A673 (cell line): ENCODE results near the gene ANP32E. TPM values are rescaled to one million over a fixed set of nuclear protein-coding genes. Genes with fewer than 3 reads are reported as not detected.
"Not testable (repeated sequence)": the region's sequence is repeated elsewhere in the genome, so short reads cannot be mapped to it uniquely, and the experiment has no call there.

Experiments used
- BruUV-seq: library from RNA; stranded (reverse); fragments of 400-500 nt; replicated peaks from 2 replicates; lab custom pipeline; 2021; lab: Mats Ljungman, UMichigan
- CTCF ChIA-PET: fragments of 300-600 bp; sonication (Branson Sonifier 250); formaldehyde crosslinking; loops from one replicate; lab custom pipeline; 2022; ENCODE audit warnings: antibody characterized with exemption; lab: Charles Lee
- POLR2A ChIA-PET: fragments of 300-600 bp; sonication (Branson Sonifier 250); formaldehyde crosslinking; loops from one replicate; lab custom pipeline; 2022; ENCODE audit warnings: antibody characterized with exemption; ENCODE audit not compliant: low non-redundant PET; lab: Charles Lee
- DNase-seq: peaks from one replicate; pipeline ENCODE4 v3.0.0-alpha.2; 2015; ENCODE audit warnings: low spot score
- H3K27ac ChIP-seq: fragments of 200-600 bp; sonication (generic); 2 replicates; pipeline ENCODE4 v1.5.1; 2016; ENCODE audit warnings: mixed run types, low read depth, mild to moderate bottlenecking, mixed read lengths, antibody characterized with exemption, low read length; ENCODE audit not compliant: poor library complexity, severe bottlenecking
- H3K27me3 ChIP-seq: fragments of 200-600 bp; sonication (generic); replicated peaks from 2 replicates; pipeline ENCODE4 v1.6.1; 2017; ENCODE audit warnings: mixed run types, low read depth, mild to moderate bottlenecking, mixed read lengths, antibody characterized with exemption, low read length; ENCODE audit not compliant: insufficient read depth, poor library complexity
- H3K36me3 ChIP-seq: fragments of 200-600 bp; sonication (generic); 2 replicates; pipeline ENCODE4 v1.6.1; 2016; ENCODE audit warnings: mixed run types, mild to moderate bottlenecking, mixed read lengths, antibody characterized with exemption, low read length; ENCODE audit not compliant: insufficient read depth, poor library complexity, severe bottlenecking
- H3K4me1 ChIP-seq: fragments of 200-600 bp; sonication (generic); 2 replicates; pipeline ENCODE4 v1.6.1; 2017; ENCODE audit warnings: mixed run types, mild to moderate bottlenecking, mixed read lengths, antibody characterized with exemption, low read length; ENCODE audit not compliant: insufficient read depth, poor library complexity, severe bottlenecking
- H3K4me3 ChIP-seq: fragments of 200-600 bp; sonication (generic); 2 replicates; pipeline ENCODE4 v1.5.1; 2016; ENCODE audit warnings: low read depth, mixed run types, mild to moderate bottlenecking, mixed read lengths, low read length; ENCODE audit not compliant: poor library complexity, severe bottlenecking
- H3K9me3 ChIP-seq: fragments of 200-600 bp; sonication (generic); 2 replicates; pipeline ENCODE4 v1.6.1; 2016; ENCODE audit warnings: mixed run types, low read depth, mild to moderate bottlenecking, mixed read lengths, antibody characterized with exemption, low read length; ENCODE audit not compliant: poor library complexity, severe bottlenecking
- EZH2 ChIP-seq: fragments of 200-600 bp; sonication (generic); IDR thresholded peaks from 2 replicates; pipeline ENCODE4 v1.6.1; 2017; ENCODE audit warnings: borderline replicate concordance, low read depth, mild to moderate bottlenecking, mixed read lengths, antibody characterized with exemption, low read length; ENCODE audit not compliant: poor library complexity, severe bottlenecking
- intact Hi-C: fragments of 100-400 bp; cut with micrococcal nuclease; formaldehyde crosslinking; loops from one replicate; pipeline ENCODE4 v1.10.0; 2022; ENCODE audit not compliant: unreplicated experiment
- total RNA-seq: library from RNA; stranded (reverse); gene quantifications from 2 replicates; pipeline ENCODE4 v1.2.3, GENCODE V29; 2021
- TF ChIP-seq, protein P1 (sequence below): fragments of 300-800, 200-600 bp; sonication (generic); conservative IDR thresholded peaks from 2 replicates; pipeline ENCODE4 v1.5.1; 2017; ENCODE audit warnings: low read depth, mild to moderate bottlenecking, antibody characterized with exemption, low read length, moderate library complexity, mixed read lengths

Gene ANP32E
- total RNA-seq, 1 experiment from 2014 or later = 153 TPM

DNA sequence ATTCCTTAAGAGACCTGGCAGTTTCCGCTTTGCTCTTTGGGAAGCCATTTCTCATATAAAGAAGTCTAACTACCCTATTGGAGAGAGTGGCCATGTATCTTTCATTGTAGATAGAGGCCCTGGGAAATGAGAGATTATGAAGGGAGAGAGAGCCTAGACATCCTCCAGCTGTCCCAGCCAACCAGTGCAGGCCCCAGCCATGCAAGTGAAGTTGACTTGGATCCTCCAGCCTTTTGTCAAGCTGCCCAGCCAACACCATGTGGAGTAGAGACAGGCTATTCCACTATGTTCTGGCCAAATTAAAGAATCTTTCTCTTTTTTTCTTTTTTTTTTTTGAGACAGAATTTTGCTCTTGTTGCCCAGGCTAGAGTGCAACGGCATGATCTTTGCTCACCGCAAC is 7.1 kb upstream of the ANP32E start:
- intact Hi-C loops = no loop called here
- H3K4me3 ChIP-seq = no peak overlapping the region
- no peak for DNase-seq
- no TSS peak for BruUV-seq
- no peaks in the 10 kb centered on the region for H3K36me3 ChIP-seq
- H3K9me3 ChIP-seq = no peaks in the 10 kb centered on the region
- no peak overlapping the region for H3K27ac ChIP-seq
- CTCF ChIA-PET = no interaction called here
- no peaks in the 10 kb centered on the region for H3K4me1 ChIP-seq
- POLR2A ChIA-PET = no interaction called here
- no peaks in the 10 kb centered on the region for H3K27me3 ChIP-seq
- TF ChIP-seq, protein P1, sequence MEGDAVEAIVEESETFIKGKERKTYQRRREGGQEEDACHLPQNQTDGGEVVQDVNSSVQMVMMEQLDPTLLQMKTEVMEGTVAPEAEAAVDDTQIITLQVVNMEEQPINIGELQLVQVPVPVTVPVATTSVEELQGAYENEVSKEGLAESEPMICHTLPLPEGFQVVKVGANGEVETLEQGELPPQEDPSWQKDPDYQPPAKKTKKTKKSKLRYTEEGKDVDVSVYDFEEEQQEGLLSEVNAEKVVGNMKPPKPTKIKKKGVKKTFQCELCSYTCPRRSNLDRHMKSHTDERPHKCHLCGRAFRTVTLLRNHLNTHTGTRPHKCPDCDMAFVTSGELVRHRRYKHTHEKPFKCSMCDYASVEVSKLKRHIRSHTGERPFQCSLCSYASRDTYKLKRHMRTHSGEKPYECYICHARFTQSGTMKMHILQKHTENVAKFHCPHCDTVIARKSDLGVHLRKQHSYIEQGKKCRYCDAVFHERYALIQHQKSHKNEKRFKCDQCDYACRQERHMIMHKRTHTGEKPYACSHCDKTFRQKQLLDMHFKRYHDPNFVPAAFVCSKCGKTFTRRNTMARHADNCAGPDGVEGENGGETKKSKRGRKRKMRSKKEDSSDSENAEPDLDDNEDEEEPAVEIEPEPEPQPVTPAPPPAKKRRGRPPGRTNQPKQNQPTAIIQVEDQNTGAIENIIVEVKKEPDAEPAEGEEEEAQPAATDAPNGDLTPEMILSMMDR = no peak
- TF ChIP-seq EZH2 = no peak

DNA sequence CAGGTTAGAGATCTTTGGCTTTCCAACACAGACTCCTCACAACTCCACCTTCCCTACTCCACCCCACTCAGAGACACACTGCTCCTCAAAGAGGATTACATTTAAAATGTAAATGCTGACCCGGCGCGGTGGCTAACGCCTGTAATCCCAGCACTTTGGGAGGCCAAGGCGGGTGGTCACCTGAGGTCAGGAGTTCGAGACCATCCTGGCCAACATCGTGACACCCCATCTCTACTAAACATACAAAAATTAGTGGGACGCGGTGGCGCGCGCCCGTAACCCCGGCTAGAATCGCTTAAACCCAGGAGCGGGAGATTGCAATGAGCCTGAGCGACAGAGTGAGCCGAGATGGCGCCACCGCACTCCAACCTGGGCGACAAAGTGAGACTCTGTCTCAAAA is 1.8 kb upstream of the ANP32E start:
- intact Hi-C loops = no loop called here
- H3K36me3 ChIP-seq = no peaks in the 10 kb centered on the region
- TF ChIP-seq, protein P1 = no peak
- no peak for TF ChIP-seq EZH2
- CTCF ChIA-PET = no interaction called here
- peaks cover 7% of the 10 kb centered on the region for H3K4me1 ChIP-seq
- no peaks in the 10 kb centered on the region for H3K27me3 ChIP-seq
- no peak overlapping the region for H3K27ac ChIP-seq
- no peak for DNase-seq
- no peak overlapping the region for H3K4me3 ChIP-seq
- BruUV-seq = no TSS peak
- no peaks in the 10 kb centered on the region for H3K9me3 ChIP-seq
- POLR2A ChIA-PET = no interaction called here

DNA sequence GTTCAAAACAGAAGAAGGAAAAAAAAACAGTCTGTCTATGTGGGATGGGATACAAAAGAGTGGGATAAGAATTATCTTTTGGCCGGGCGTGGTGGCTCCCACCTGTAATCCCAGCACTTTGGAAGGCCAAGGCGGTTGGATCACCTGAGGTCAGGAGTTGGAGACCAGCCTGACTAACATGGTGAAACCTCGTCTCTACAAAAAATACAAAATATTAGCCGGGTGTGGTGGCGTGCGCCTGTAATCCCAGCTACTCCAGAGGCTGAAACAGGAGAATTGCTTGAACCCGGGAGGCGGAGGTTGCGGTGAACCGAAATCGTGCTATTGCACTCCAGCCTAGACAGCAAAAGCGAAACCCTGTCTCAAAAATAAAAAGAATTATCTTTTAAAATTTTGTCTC is 1.3 kb upstream of the ANP32E start:
- H3K9me3 ChIP-seq, intact Hi-C loops, H3K4me1 ChIP-seq, BruUV-seq, H3K4me3 ChIP-seq, POLR2A ChIA-PET, H3K27me3 ChIP-seq, H3K36me3 ChIP-seq, DNase-seq: not testable (repeated sequence)
- peak overlapping the region; percentile 95 for H3K27ac ChIP-seq
- CTCF ChIA-PET = interaction anchor here (0.6 kb wide), 1 partner anchor 19 kb away, joined by 3 read pairs; no protein-coding TSS in a partner anchor

DNA sequence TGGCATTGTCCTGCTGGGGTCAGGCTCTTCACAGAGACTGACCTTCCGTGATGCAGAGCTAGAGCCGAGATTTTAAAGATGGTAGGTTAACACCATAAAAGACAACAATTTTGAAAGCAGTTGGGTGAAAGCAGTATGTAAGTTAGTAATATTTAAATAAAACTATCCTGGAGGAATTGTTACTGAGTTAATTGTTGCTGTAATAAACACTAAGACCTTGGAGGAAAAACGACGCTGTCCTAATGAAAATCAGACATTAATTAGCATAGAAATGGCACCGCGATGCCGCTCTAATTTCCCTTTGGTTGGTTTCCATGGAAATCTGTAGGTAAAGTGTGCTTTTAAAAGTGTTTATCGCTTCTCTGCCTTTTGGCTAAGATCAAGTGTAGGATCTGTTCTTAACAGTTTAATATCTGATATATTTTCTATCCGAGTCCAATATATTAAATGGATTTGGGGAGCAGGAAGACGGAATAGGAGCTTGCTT is 745 bp upstream of the ANP32E start:
- Histone ChIP-seq H3K9me3 (no peaks in the 10 kb centered on the region), H3K4me3 (peak overlapping the region; percentile 77), H3K36me3 (peaks cover 2% of the 10 kb centered on the region), H3K27ac (peak overlapping the region; percentile 95), H3K4me1 (peaks cover 7% of the 10 kb centered on the region), H3K27me3 (no peaks in the 10 kb centered on the region)
- intact Hi-C loops = no loop called here
- CTCF ChIA-PET = interaction anchor here (0.6 kb wide), 1 partner anchor 19 kb away, joined by 3 read pairs; no protein-coding TSS in a partner anchor
- POLR2A ChIA-PET = no interaction called here
- TF ChIP-seq, protein P1 = no peak
- TF ChIP-seq EZH2 = no peak
- DNase-seq = no peak
- BruUV-seq = TSS peak; percentile 80
